ENCODE results near the gene WDPCP. TPM values are rescaled to one million over a fixed set of nuclear protein-coding genes. Genes with fewer than 3 reads are reported as not detected.

The WDPCP gene
- total and polyA plus RNA-seq, 2 donors (not counting 1 experiment from before 2014, with no cell fraction given), result 5.6 to 22.8 TPM

DNA sequence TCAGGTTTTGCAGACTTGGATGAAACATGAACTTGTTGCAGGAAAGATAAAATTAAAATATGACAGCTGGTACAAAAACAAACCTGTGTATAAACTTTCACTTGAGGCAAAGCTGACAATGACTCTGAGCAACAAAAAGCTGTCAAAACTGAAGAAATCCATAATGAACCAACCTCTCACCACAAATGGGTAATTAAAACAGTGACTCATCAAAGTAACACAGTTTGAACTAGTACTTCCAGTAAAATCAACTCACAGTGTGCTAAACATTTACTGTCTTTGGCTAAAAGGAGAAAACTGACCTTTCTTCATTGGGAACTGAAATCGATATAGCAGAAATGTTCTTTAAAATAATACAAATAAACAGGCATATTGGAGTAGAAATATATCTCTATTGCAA lies 209.7 kb downstream of the WDPCP start:
- POLR2A ChIA-PET, result no interaction called here
- H2AFZ ChIP-seq (ENCODE audit: insufficient read depth, low read depth, low read length, poor library complexity, severe bottlenecking), result no peak overlapping the region
- H3K79me2 ChIP-seq (ENCODE audit: control insufficient read depth, insufficient read depth, low read length), result no peaks in the 10 kb centered on the region
- ATAC-seq (ENCODE audit: low read depth) (no peak), DNase-seq (no peak)
- H3K9me3 ChIP-seq (ENCODE audit: control extremely low read depth in 1 of 3, control insufficient read depth in 2 of 3, insufficient read depth in 1 of 3, low read length in 2 of 3), result no peaks in the 10 kb centered on the region
- Mint-ChIP-seq H3K27me3 (no peaks in the 10 kb centered on the region), H3K9me3 (ENCODE audit: insufficient read depth) (no peaks in the 10 kb centered on the region), H3K4me1 (no peaks in the 10 kb centered on the region), H3K4me3 (no peak overlapping the region), H3K27ac (no peak overlapping the region)
- H4K20me1 ChIP-seq (ENCODE audit: control insufficient read depth, insufficient read depth, low read length, poor library complexity, severe bottlenecking), result no peaks in the 10 kb centered on the region
- H3K9ac ChIP-seq (ENCODE audit: low read length), result no peak overlapping the region
- H3K4me1 ChIP-seq (ENCODE audit: control insufficient read depth in 2 of 2, insufficient read depth in 2 of 2, low read length in 2 of 2), result no peaks in the 10 kb centered on the region
- H3K36me3 ChIP-seq (replicated peaks in 1 of 2; ENCODE audit: control extremely low read depth in 1 of 2, control insufficient read depth in 1 of 2, extremely low read depth in 1 of 2, insufficient read depth in 2 of 2, low read length in 1 of 2), result peaks cover 0 to 2% of the 10 kb centered on the region in 2 experiments
- no peak overlapping the region for H3K4me3 ChIP-seq (ENCODE audit: control extremely low read depth in 1 of 5, extremely low read depth in 1 of 5, insufficient read depth in 1 of 5, low read depth in 2 of 5, low read length in 4 of 5)
- TF ChIP-seq, protein P1, sequence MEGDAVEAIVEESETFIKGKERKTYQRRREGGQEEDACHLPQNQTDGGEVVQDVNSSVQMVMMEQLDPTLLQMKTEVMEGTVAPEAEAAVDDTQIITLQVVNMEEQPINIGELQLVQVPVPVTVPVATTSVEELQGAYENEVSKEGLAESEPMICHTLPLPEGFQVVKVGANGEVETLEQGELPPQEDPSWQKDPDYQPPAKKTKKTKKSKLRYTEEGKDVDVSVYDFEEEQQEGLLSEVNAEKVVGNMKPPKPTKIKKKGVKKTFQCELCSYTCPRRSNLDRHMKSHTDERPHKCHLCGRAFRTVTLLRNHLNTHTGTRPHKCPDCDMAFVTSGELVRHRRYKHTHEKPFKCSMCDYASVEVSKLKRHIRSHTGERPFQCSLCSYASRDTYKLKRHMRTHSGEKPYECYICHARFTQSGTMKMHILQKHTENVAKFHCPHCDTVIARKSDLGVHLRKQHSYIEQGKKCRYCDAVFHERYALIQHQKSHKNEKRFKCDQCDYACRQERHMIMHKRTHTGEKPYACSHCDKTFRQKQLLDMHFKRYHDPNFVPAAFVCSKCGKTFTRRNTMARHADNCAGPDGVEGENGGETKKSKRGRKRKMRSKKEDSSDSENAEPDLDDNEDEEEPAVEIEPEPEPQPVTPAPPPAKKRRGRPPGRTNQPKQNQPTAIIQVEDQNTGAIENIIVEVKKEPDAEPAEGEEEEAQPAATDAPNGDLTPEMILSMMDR (IDR thresholded peaks at IDR 0.05), result no peak
- TF ChIP-seq EZH2 (IDR thresholded peaks at IDR 0.05; ENCODE audit: borderline replicate concordance, insufficient read depth, low read depth, low read length, poor library complexity, severe bottlenecking), result no peak
- no peak overlapping the region for H3K4me2 ChIP-seq (replicated peaks; ENCODE audit: low read depth, low read length, poor library complexity, severe bottlenecking)
- no CpG with 5 or more reads among the region's 1 CpG for WGBS (ENCODE audit: insufficient coverage)
- CTCF ChIA-PET, result no interaction called here
- intact Hi-C loops (cut with micrococcal nuclease), result no loop called here
- no peak overlapping the region for H3K27ac ChIP-seq (ENCODE audit: low read length in 2 of 2)
- no peaks in the 10 kb centered on the region for H3K27me3 ChIP-seq (replicated peaks in 1 of 4; ENCODE audit: control extremely low read depth in 1 of 4, control insufficient read depth in 3 of 4, insufficient read depth in 4 of 4, low read length in 3 of 4)

DNA sequence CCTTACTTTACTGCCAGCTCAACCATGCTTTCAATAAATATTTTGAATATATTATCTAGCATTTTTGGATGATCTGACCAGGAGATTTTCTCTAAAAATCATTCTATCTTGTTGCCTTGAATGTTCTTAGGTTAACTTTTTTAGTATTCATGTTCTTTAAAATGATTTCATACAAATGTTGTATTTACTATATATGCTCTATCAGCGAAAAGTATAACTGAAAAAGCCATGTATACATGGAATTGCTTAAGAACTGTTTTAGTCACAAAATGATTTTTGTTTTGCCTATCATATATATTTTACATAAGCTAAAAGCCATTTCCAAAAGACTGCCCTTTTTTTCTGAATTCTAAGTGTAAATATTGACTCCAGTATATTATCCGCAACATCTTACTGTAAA lies 213.9 kb downstream of the WDPCP start:
- Histone ChIP-seq H3K9me3 (ENCODE audit: control extremely low read depth in 1 of 3, control insufficient read depth in 2 of 3, insufficient read depth in 1 of 3, low read length in 2 of 3) (peaks cover 0 to 6% (median 5%) of the 10 kb centered on the region in 3 donors), H3K36me3 (replicated peaks in 1 of 2; ENCODE audit: control extremely low read depth in 1 of 2, control insufficient read depth in 1 of 2, extremely low read depth in 1 of 2, insufficient read depth in 2 of 2, low read length in 1 of 2) (peaks cover 0 to 2% of the 10 kb centered on the region in 2 experiments), H3K9ac (ENCODE audit: low read length) (no peak overlapping the region), H4K20me1 (ENCODE audit: control insufficient read depth, insufficient read depth, low read length, poor library complexity, severe bottlenecking) (no peaks in the 10 kb centered on the region), H3K4me1 (ENCODE audit: control insufficient read depth in 2 of 2, insufficient read depth in 2 of 2, low read length in 2 of 2) (no peaks in the 10 kb centered on the region), H3K27ac (ENCODE audit: low read length in 2 of 2) (no peak overlapping the region), H3K4me2 (replicated peaks; ENCODE audit: low read depth, low read length, poor library complexity, severe bottlenecking) (no peak overlapping the region), H3K79me2 (ENCODE audit: control insufficient read depth, insufficient read depth, low read length) (no peaks in the 10 kb centered on the region), H2AFZ (ENCODE audit: insufficient read depth, low read depth, low read length, poor library complexity, severe bottlenecking) (no peak overlapping the region), H3K4me3 (ENCODE audit: control extremely low read depth in 1 of 5, extremely low read depth in 1 of 5, insufficient read depth in 1 of 5, low read depth in 2 of 5, low read length in 4 of 5) (no peak overlapping the region), H3K27me3 (replicated peaks in 1 of 4; ENCODE audit: control extremely low read depth in 1 of 4, control insufficient read depth in 3 of 4, insufficient read depth in 4 of 4, low read length in 3 of 4) (no peaks in the 10 kb centered on the region)
- Mint-ChIP-seq H3K9me3 (ENCODE audit: insufficient read depth) (peaks cover 4% of the 10 kb centered on the region), H3K27me3 (no peaks in the 10 kb centered on the region), H3K4me1 (no peaks in the 10 kb centered on the region), H3K4me3 (no peak overlapping the region), H3K27ac (no peak overlapping the region)
- POLR2A ChIA-PET, result no interaction called here
- no CpG with 5 or more reads among the region's 2 CpGs for WGBS (ENCODE audit: insufficient coverage)
- DNase-seq, result no peak
- intact Hi-C loops (cut with micrococcal nuclease), result no loop called here
- CTCF ChIA-PET, result no interaction called here
- no peak for ATAC-seq (ENCODE audit: low read depth)
- TF ChIP-seq, protein P1 (IDR thresholded peaks at IDR 0.05), result no peak
- no peak for TF ChIP-seq EZH2 (IDR thresholded peaks at IDR 0.05; ENCODE audit: borderline replicate concordance, insufficient read depth, low read depth, low read length, poor library complexity, severe bottlenecking)

Data from B cell (primary cell).